H1 (cell line): ENCODE results near the gene KIF25. TPM values are rescaled to one million over a fixed set of nuclear protein-coding genes. Genes with fewer than 3 reads are reported as not detected.

ENCODE experiments used
- HDAC2 ChIP-seq, 2 experiments: fragments of 300-600 bp in 1 of 2; sonication (generic) in 1 of 2; IDR thresholded peaks; 2 replicates each; pipeline ENCODE4 v1.6.1; 2011 to 2012; ENCODE audit warnings: low read depth in 2 of 2, low read length in 2 of 2, mild to moderate bottlenecking in 2 of 2, moderate library complexity in 2 of 2, borderline replicate concordance in 1 of 2, inconsistent platforms in 1 of 2
- KDM1A ChIP-seq: fragments of 200-600, 300-600 bp; sonication (generic); IDR thresholded peaks from 2 replicates; pipeline ENCODE4 v1.7.1; 2016; ENCODE audit warnings: mild to moderate bottlenecking, low read length, borderline replicate concordance
- POU5F1 ChIP-seq: IDR thresholded peaks from 2 replicates; pipeline ENCODE4 v1.6.1; 2011; ENCODE audit warnings: low read depth, mild to moderate bottlenecking, low read length, moderate library complexity
- SRF ChIP-seq: IDR thresholded peaks from 2 replicates; pipeline ENCODE4 v1.6.1; 2011; ENCODE audit warnings: mild to moderate bottlenecking, low read depth, low read length, moderate library complexity
- TBP ChIP-seq: IDR thresholded peaks from 2 replicates; pipeline ENCODE4 v1.6.1; 2011; ENCODE audit warnings: low read depth, low read length, improper control_type of control experiment
- TCF12 ChIP-seq: IDR thresholded peaks from 2 replicates; pipeline ENCODE4 v1.6.1; 2011; ENCODE audit warnings: low read depth, mild to moderate bottlenecking, low read length
- polyA plus RNA-seq, 7 experiments: library from polyadenylated mRNA; depleted of rRNA in 3 of 7; stranded (reverse) in 5 of 7; unstranded in 2 of 7; fragments of >200 nt in 5 of 7; fragments of 200-250 nt in 2 of 7; gene quantifications; 1 replicate in 5 of 7; 2 replicates in 1 of 7; 4 replicates in 1 of 7; pipeline versions ENCODE4 v1.2.1 to v1.2.3, GENCODE V29; 2011 to 2013; ENCODE audit warnings: missing spikeins in 2 of 7, mixed read lengths in 2 of 7
- total RNA-seq: library from RNA; stranded (reverse); fragmentation: NEBNext Ultra II Directional; extraction: Animal tissue kit (Norgen Biotek cat#: 25700); gene quantifications from 2 replicates; pipeline ENCODE4 v1.2.1, GENCODE V29; 2021
- TF ChIP-seq, protein P1 (sequence below): IDR thresholded peaks from 2 replicates; pipeline ENCODE4 v1.6.1; 2012; ENCODE audit warnings: inconsistent platforms

Gene KIF25
- total and polyA plus RNA-seq, 2 of the 8 experiments (the other 6 are each of a cell fraction or from before 2014, with no cell fraction given), result 1.5 to 2.0 TPM

DNA sequence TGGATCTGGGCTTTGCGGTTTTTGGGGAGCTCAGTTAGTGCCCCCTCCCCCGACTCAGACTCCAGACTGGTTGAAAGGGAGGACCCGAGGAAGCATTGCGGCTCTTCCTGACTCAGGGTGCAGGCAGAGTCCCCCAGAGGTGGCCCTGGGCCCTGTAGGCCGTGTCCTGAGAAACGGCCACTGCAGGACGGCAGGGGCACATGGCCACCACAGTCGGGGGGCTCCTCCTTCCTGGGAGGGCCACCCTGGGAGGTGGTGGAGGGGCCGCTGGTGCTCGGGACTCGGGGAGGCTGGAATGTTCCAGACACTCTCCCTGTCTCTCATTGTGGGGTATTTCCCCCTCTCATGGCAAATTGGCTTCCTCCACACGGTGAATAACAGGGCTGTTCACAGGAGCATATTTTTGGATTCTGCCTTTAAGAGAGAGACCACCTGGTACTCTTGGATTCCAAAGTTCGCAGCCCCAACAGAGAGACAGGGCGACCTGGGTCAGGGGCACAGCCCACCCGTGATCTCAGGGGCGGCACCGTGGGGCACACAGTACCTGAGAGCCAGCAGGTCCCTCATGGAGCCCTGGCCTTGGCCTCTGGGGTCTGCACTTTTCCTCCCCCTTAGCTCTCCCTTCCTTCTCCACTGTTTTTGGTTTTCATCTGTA, 45.8 kb downstream of the KIF25 start (continued):
- TF ChIP-seq TCF12 (no peak), SRF (no peak), HDAC2 (IDR thresholded peaks at IDR 0.05; ENCODE audit: borderline replicate concordance in 1 of 2, low read depth in 2 of 2, low read length in 2 of 2) (no peak), KDM1A (no peak), POU5F1 (no peak), TBP (no peak)
- TF ChIP-seq, protein P1, sequence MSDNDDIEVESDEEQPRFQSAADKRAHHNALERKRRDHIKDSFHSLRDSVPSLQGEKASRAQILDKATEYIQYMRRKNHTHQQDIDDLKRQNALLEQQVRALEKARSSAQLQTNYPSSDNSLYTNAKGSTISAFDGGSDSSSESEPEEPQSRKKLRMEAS, result no peak
